Measurements from ENCODE around the gene ANXA2R. TPM values are rescaled to one million over a fixed set of nuclear protein-coding genes. Genes with fewer than 3 reads are reported as not detected.

Gene ANXA2R
- total and polyA plus RNA-seq, 2 of the 13 experiments (the other 11 are each of a cell fraction or from before 2014, with no cell fraction given) = 0.95 to 1.3 TPM

DNA sequence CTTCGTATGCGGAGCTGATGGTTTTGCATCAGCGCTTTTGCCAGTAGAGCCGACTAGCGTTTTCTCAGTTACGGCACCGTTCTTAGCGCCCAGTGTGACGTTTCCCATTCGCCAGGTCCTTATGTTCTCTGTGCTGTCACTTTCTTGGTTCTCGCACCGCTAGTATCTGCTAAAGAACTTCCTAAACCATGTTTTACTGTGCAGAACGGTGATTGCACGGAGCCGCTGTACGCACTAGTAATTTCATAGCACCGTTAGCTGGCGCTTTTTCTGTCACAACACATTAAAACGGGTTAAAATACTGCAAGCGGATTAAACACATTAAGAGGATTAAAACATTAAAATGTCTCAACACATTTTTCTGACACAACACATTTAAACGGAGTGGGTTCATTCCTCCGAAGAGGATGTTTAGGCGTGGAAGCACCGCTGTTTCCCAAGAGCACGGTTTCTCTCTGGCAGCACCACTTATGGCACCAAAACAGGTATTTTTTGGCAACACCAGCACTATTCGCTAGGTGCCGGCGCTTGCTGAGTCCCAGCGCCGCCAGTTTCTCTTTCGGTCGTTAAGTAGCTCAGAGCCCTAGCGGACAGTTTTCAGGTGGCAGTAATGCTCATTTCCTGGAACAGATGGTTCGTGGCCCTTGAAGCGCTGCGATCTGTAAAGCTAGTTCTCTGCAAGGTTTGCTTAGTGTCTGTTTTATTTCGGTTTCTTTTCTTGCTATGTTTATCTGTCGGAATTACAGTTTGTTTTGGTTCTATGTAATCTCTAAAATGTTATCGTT lies 20.3 kb downstream of the ANXA2R start (continued):
- TF ChIP-seq, protein P1, sequence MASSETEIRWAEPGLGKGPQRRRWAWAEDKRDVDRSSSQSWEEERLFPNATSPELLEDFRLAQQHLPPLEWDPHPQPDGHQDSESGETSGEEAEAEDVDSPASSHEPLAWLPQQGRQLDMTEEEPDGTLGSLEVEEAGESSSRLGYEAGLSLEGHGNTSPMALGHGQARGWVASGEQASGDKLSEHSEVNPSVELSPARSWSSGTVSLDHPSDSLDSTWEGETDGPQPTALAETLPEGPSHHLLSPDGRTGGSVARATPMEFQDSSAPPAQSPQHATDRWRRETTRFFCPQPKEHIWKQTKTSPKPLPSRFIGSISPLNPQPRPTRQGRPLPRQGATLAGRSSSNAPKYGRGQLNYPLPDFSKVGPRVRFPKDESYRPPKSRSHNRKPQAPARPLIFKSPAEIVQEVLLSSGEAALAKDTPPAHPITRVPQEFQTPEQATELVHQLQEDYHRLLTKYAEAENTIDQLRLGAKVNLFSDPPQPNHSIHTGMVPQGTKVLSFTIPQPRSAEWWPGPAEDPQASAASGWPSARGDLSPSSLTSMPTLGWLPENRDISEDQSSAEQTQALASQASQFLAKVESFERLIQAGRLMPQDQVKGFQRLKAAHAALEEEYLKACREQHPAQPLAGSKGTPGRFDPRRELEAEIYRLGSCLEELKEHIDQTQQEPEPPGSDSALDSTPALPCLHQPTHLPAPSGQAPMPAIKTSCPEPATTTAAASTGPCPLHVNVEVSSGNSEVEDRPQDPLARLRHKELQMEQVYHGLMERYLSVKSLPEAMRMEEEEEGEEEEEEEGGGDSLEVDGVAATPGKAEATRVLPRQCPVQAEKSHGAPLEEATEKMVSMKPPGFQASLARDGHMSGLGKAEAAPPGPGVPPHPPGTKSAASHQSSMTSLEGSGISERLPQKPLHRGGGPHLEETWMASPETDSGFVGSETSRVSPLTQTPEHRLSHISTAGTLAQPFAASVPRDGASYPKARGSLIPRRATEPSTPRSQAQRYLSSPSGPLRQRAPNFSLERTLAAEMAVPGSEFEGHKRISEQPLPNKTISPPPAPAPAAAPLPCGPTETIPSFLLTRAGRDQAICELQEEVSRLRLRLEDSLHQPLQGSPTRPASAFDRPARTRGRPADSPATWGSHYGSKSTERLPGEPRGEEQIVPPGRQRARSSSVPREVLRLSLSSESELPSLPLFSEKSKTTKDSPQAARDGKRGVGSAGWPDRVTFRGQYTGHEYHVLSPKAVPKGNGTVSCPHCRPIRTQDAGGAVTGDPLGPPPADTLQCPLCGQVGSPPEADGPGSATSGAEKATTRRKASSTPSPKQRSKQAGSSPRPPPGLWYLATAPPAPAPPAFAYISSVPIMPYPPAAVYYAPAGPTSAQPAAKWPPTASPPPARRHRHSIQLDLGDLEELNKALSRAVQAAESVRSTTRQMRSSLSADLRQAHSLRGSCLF (CRISPR knock-in tag; IDR thresholded peaks at IDR 0.05; ENCODE audit: borderline replicate concordance) = no peak
- no peak for TF ChIP-seq ZNF253 (CRISPR knock-in tag; IDR thresholded peaks at IDR 0.05; ENCODE audit: borderline replicate concordance)
- no peak for TF ChIP-seq ZMAT3 (CRISPR knock-in tag; conservative IDR thresholded peaks at IDR 0.05)
- TF ChIP-seq DNMT3B (CRISPR knock-in tag; conservative IDR thresholded peaks at IDR 0.05) = no peak
- TF ChIP-seq SALL2 (CRISPR knock-in tag; IDR thresholded peaks at IDR 0.05) = no peak
- TF ChIP-seq SMAD1 (CRISPR knock-in tag; IDR thresholded peaks at IDR 0.05; ENCODE audit: borderline replicate concordance, low read depth) = no peak
- TF ChIP-seq ATF7-NPFF (CRISPR knock-in tag; IDR thresholded peaks at IDR 0.05; ENCODE audit: low read depth) = no peak
- TF ChIP-seq GFI1 (CRISPR knock-in tag; IDR thresholded peaks at IDR 0.05; ENCODE audit: borderline replicate concordance) = no peak
- TF ChIP-seq PLRG1 (conservative IDR thresholded peaks at IDR 0.05) = no peak
- no peak for TF ChIP-seq ZNF382 (CRISPR knock-in tag; IDR thresholded peaks at IDR 0.05; ENCODE audit: borderline replicate concordance)
- TF ChIP-seq ZNF350 (CRISPR knock-in tag; IDR thresholded peaks at IDR 0.05; ENCODE audit: borderline replicate concordance, low read depth) = no peak; the same call in 1 of the 2 replicates
- TF ChIP-seq, protein P2, sequence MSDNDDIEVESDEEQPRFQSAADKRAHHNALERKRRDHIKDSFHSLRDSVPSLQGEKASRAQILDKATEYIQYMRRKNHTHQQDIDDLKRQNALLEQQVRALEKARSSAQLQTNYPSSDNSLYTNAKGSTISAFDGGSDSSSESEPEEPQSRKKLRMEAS (IDR thresholded peaks at IDR 0.05) = 0 out of 2 replicates have a peak, but pooled peaks have one; percentile 19
- TF ChIP-seq, protein P3, sequence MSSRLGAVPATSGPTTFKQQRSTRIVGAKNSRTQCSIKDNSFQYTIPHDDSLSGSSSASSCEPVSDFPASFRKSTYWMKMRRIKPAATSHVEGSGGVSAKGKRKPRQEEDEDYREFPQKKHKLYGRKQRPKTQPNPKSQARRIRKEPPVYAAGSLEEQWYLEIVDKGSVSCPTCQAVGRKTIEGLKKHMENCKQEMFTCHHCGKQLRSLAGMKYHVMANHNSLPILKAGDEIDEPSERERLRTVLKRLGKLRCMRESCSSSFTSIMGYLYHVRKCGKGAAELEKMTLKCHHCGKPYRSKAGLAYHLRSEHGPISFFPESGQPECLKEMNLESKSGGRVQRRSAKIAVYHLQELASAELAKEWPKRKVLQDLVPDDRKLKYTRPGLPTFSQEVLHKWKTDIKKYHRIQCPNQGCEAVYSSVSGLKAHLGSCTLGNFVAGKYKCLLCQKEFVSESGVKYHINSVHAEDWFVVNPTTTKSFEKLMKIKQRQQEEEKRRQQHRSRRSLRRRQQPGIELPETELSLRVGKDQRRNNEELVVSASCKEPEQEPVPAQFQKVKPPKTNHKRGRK (CRISPR knock-in tag; IDR thresholded peaks at IDR 0.05) = no peak
- no peak for TF ChIP-seq PTBP1 (IDR thresholded peaks at IDR 0.05; ENCODE audit: low read depth, low read length, poor library complexity, severe bottlenecking)
- TF ChIP-seq, protein P4, sequence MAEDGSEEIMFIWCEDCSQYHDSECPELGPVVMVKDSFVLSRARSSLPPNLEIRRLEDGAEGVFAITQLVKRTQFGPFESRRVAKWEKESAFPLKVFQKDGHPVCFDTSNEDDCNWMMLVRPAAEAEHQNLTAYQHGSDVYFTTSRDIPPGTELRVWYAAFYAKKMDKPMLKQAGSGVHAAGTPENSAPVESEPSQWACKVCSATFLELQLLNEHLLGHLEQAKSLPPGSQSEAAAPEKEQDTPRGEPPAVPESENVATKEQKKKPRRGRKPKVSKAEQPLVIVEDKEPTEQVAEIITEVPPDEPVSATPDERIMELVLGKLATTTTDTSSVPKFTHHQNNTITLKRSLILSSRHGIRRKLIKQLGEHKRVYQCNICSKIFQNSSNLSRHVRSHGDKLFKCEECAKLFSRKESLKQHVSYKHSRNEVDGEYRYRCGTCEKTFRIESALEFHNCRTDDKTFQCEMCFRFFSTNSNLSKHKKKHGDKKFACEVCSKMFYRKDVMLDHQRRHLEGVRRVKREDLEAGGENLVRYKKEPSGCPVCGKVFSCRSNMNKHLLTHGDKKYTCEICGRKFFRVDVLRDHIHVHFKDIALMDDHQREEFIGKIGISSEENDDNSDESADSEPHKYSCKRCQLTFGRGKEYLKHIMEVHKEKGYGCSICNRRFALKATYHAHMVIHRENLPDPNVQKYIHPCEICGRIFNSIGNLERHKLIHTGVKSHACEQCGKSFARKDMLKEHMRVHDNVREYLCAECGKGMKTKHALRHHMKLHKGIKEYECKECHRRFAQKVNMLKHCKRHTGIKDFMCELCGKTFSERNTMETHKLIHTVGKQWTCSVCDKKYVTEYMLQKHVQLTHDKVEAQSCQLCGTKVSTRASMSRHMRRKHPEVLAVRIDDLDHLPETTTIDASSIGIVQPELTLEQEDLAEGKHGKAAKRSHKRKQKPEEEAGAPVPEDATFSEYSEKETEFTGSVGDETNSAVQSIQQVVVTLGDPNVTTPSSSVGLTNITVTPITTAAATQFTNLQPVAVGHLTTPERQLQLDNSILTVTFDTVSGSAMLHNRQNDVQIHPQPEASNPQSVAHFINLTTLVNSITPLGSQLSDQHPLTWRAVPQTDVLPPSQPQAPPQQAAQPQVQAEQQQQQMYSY (CRISPR knock-in tag; IDR thresholded peaks at IDR 0.05) = no peak
- no peak for TF ChIP-seq SMAD9 (CRISPR knock-in tag; IDR thresholded peaks at IDR 0.05)
- no peak for TF ChIP-seq NR1H2 (CRISPR knock-in tag; IDR thresholded peaks at IDR 0.05; ENCODE audit: borderline replicate concordance, low read depth)
